B cell (primary cell): ENCODE results near the gene NFASC.

Source experiments
- EZH2 ChIP-seq: IDR thresholded peaks from 2 replicates; pipeline ENCODE4 v1.6.1; 2012; ENCODE audit warnings: borderline replicate concordance, low read depth, mild to moderate bottlenecking, moderate library complexity, low read length; ENCODE audit not compliant: insufficient read depth, poor library complexity, severe bottlenecking
- TF ChIP-seq, protein P1 (sequence below): fragments of 200-600 bp; IDR thresholded peaks from one replicate; pipeline ENCODE4 v1.8.0; 2022; ENCODE audit warnings: antibody characterized with exemption, mild to moderate bottlenecking

DNA sequence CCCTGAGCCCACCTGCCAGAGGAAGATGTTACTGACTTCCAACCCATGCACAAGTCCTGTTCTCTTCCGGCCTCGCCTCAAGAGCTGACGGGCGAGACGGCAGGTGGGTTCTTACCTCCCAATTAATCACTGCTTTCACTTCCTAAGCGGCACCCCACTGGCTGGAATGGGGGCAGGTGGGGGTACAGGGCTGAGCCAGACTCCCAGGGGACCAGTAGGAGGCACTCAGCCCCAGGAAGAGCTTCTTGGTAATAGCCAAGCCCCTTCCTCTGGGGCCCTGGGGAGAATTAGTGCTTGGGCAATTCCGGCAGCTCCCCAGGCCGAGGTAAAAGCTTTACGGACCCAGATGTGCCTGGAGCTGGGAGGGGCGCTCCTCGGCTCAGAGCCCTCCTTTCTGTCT lies 182.0 kb downstream of the NFASC start:
- no peak for TF ChIP-seq EZH2
- TF ChIP-seq, protein P1, sequence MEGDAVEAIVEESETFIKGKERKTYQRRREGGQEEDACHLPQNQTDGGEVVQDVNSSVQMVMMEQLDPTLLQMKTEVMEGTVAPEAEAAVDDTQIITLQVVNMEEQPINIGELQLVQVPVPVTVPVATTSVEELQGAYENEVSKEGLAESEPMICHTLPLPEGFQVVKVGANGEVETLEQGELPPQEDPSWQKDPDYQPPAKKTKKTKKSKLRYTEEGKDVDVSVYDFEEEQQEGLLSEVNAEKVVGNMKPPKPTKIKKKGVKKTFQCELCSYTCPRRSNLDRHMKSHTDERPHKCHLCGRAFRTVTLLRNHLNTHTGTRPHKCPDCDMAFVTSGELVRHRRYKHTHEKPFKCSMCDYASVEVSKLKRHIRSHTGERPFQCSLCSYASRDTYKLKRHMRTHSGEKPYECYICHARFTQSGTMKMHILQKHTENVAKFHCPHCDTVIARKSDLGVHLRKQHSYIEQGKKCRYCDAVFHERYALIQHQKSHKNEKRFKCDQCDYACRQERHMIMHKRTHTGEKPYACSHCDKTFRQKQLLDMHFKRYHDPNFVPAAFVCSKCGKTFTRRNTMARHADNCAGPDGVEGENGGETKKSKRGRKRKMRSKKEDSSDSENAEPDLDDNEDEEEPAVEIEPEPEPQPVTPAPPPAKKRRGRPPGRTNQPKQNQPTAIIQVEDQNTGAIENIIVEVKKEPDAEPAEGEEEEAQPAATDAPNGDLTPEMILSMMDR = no peak
